Measurements from ENCODE around the gene WDR93.
"Not testable (repeated sequence)": the region's sequence is repeated elsewhere in the genome, so short reads cannot be mapped to it uniquely, and the experiment has no call there.

The WDR93 gene

DNA sequence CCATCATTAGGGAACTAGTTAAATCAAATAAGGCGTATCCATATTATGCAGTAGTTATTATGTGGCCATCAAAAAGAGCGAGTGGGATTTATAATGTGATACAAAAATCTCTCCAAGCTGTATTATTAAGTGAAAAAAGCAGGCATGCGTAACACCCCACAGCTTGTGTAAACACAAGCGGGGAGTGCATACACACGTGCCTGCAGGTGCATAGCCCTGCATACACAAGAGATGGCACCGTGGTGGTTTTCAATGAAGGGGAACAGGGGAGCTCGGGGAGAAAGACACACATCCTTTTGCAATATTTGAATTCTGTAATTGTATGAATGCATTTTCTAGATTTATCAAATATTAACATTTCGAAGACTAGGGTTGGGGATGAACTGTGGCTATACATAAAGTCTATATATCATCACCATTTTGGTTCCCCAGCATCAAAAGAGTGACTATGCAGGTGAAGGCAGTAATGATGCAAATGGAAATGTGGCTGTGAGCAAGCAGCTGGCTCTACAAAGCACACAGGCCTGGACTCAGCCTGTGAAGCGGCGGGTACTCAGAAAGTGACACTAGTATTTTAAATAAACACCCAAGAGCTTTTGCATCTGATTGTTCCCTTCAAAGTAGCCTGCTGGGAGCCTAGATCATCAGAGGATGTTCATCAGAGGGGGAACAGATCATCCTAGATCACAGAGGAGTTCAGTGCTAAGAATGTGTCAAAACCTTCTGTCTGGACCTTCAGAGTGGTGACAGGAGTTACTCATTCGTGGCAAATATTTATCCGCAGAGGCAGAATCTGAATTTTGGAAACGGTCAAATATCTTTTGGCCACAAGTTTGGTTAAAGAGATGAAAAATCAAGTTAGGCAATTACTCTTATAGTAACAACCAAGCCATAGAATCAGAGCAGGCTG lies 25.9 kb upstream of the WDR93 start:
- no peak for DNase-seq

DNA sequence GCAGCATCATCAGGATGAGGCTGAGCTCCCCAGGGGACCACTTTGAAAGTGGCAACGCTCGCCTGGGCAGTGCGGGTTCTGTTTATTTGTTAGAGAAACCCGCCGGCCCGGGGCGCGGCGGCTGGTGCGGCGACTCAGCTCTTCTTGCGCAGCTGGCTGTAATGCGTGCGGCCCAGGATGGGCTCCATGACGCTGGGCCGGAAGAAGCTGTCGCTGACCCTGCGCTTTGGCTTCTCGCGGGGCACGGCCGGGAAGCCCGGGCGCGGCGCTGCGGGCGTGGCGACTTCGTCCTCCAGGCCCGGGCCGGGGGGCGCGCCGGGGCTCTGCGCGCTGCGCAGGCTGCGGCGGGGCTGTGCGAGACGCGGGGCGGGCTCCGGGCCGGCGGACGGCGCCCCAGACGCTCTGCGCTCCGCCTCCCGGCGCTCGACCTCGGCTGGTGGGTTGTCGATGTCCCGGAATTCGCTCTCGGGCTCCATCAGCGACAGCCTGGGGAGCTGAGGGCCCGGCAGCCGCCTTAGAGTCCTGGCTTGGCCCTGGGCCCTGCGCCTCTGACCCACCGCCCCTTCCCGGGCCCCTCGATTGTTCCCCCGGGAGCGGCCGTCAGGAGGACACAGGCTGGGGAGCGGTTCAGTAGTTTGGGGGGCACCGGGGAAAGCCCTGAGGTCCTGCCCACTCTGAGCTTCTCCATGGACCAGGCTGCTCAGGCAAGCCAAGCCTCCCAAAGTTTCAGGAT lies 25.0 kb upstream of the WDR93 start:
- DNase-seq = no peak

- no peak for DNase-seq
These were observed 24.3 kb upstream of the WDR93 start for GRCh38 chr15:89666184-89666857.

DNA sequence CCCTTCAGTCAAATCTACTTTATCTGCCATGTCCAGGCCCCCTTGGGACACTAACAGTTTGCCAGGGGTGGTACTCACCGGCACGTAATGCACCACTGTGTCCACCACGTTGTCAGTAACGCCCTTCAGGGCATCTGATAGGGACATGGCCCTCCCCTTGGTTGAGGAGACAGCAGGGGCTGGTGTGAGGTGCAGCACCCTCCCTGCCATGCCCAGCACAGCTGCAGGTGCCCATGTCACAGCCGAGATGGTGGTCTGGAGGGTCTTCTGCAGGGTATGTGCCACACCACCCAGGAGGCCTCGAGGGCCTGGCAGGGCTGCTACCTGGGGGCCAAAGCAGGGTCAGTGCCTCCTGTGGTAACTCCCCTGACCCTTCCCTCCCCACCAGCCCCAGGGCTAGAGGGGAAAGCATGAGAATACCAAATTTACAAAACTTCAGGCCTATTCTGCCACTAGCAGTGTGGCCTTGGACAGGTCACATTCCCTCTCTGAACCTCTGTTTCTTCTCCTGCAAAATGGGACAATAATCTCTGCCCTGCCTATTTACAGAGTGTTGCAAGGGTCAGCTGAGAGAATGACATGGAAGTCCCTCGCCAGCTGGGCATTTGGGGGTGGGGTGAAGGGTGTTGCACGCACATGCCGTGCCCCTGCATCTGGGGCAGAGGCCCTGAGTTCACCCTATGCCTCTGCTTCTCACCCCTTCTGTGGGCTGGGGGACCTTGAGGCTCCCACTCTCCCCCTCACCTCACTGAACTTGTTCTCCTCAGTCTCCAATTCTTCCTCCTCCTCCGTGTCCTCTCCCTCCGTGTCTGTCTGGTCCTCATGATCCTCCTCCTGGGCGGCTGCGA lies 23.5 kb upstream of the WDR93 start:
- DNase-seq = no peak

GRCh38 chr15:89667706-89667960 lies 23.0 kb upstream of the WDR93 start:
- DNase-seq = no peak

DNA sequence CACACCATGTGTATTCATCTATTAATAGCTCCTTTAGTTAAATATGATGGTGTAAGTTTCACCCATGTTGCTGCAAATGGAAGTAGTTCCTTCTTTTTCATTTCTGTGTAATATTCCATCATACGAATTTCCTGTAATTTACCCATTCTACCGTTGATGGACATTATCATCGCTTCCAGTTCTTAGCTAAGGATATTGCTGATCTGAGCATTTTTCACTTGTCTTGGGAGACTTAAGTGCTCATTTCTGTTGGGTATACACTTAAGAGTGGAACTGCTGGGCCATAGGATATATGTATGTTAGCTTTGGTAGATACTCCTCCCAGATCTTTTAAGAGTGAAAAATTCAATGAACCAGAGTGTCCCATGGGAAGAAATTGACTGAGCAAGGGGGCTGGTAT lies 22.4 kb upstream of the WDR93 start:
- DNase-seq = no peak

GRCh38 chr15:89669309-89669865 lies 21.2 kb upstream of the WDR93 start:
- DNase-seq = no peak

DNA sequence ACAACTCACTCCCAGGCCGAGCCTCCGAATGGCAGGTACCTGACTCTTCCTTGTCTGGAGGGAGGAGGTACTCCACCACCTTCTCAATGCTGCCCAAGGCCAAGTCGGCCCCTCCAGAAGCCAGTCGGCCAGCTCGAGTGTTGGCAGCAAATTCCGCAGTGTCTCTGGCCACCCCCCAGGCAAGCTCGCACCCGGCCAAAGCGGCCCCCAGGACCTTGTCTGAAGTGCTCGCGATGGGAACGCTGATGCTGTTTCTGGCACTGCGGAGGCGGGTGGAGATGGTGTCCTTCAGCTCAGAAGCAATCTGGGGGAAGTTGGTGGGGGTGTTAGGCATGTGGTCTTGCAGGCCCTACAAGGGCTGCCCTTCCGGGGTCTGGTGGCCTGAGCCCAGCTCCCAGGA lies 20.7 kb upstream of the WDR93 start:
- DNase-seq = no peak

DNA sequence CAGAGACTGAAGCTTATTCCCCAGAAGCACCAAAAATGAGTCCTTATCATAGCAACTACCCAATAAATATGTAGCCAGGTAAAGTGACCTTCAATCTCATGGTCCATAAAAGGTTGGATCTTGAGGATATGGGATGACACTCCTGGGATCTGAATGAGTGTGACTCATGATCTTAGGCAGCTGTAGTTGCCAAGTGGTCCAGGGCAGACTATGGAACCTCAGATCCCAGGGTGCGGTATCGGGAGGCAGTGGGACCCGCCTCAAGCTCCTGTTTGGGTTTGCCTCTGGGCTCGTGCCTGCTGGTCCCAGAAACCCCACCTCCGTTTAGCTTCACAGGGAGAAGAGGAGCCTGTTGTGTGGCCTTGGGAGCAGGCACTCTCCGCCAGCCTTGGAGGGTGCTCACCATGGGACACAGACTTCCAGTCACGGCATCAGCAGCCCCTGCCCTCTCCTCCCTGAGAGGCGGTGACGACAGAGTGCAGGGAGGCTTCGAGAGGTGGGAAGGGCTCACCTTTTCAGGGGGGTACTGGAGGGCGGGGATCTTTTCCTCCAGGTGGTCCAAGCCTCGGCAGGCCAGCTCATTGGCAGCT lies 19.5 kb upstream of the WDR93 start:
- no peak for DNase-seq

DNA sequence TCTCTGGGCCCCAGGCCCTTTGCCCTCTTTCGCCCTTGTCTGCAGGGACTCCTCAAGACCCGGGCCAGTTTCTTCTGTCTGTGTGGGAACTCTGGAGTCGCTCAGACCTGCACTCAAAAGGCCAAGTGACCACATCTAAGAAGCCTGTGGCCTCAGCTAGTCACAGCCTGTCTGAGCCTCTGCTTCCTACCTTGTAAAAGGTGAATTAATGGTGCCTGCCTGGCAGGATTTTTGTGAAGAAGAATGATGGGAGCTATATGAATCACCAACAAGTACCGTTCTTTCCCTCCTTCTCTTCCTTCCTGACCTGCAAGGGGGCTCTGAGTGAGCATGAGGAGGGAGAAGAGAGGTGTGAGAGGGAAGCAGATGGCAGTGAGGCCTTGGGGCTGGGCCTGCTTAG lies 18.9 kb upstream of the WDR93 start:
- DNase-seq = no peak

- DNase-seq = no peak
These were observed 18.1 kb upstream of the WDR93 start for GRCh38 chr15:89672221-89673164.

GRCh38 chr15:89673165-89673512 lies 17.5 kb upstream of the WDR93 start:
- no peak for DNase-seq

DNA sequence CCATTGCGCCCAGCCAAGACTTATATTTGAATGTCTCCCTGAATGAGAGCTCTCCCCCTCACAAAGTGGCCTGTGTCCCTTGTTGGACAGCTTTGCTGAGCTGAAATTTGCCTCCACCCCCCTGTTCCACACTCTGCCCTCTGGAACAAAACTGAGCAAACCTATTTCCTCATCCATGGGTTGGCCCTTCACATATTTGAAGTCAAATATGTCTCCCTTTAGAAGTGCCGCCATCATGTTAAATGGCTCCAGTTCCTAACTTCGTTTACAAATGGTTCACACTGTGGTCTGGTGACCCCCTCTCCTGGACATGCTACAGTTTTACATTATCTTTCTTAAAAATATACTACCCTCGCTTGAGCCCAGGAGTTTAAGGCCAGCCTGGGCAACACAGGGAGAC lies 16.1 kb upstream of the WDR93 start:
- DNase-seq = no peak

DNA sequence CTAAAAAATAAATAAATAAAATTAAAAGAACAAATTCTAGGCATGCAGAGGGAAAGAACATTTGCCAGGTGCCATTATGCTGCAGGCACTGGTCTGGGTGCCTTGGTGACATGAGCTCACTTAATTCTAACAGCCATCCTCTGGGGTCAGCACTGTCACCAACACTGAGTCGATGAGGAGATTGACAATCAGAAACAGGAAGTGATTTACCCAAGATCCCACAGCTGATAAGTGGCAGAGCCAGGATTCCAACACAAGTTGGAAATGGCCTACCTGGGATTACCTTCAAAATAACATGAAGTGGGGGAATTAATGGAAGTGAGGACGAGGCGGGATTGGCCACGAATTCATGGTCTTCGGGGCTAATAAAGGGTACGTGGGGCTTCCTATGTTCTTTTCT lies 15.0 kb upstream of the WDR93 start:
- no peak for DNase-seq

- no peak for DNase-seq
These were observed 13.2 kb upstream of the WDR93 start for GRCh38 chr15:89677381-89677780.

- no peak for DNase-seq
These were observed 11.4 kb upstream of the WDR93 start, which contains the start of gene PLIN1 for GRCh38 chr15:89679212-89679611. PLIN1 (minus strand) TSS chr15:89679367; CDS start chr15:89677489, 1,878 bp downstream.

DNA sequence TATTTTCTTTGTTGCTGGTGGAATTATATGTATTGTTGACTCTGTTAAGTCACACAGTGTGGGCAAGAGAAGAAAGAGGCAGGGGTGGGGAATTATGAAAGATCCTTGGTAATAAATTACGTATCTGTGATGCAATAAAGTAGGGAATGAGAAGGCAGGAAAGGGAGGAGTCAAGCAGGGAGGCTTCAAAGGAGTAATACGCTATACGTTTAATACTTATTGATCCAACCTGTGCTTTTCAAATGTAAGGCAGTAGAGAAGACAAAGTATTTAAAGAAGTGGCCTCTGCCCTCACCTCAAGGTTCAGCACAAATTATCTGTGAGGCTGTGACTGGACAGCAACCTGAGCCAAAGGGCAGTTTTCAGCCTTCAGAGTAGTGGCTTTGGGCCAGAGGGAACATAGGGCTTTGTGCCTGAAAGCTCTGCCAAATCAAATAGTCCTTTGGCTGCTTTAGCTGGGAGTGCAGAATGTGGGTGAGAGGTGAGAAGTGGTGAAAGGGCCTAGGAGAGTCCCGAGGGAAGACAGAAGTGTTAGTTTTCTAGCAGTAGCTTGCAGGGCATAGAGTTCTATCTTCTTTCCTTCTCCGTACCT lies 10.2 kb upstream of the WDR93 start:
- no peak for DNase-seq

DNA sequence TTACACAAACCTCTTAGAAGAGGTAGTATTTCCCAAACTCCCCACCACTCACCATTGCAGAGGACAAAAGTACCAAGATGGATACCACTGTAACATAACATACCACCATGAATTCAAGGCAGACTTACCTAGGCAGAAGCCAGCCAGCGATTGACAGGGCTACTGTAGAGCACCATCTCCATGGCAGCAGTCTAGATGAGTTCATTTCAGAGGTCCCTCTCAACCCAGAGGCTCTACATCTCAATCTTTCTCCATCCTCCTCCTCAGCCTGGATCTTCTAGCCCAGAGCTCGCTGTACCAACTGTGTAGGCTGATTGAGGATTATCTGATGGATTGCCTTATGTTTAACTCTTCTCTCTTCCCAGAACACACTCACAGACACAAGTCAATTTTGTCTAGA lies 9.5 kb upstream of the WDR93 start:
- no peak for DNase-seq

- no peak for DNase-seq
These were observed 4.6 kb upstream of the WDR93 start for GRCh38 chr15:89685995-89686394.

DNA sequence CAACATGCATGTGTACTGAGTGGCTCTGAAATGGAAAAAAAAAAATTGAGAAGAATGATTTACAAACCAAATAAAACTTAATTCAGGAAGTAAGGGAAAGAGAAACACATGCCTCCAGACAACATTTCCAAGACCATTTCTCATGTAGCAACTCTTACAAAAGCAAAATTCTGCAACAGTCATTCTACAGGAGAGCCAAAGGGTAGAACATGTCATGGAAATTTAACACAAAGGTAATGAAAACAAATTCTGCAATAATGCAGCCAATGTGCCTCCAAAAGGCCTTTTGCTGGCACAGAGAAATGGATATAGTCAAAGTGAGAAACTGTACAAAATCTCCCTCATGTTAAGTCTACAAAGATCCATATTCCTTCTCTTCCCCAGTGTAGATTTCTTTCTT lies 4.1 kb upstream of the WDR93 start:
- DNase-seq = no peak

- DNase-seq = not testable (repeated sequence)
These were observed 708 bp upstream of the WDR93 start for GRCh38 chr15:89689930-89690275.
